ENCODE results near the gene NADK.

GRCh38 chr1:1783320-1783719 lies 5.0 kb upstream of the NADK start:
- TF ChIP-seq EZH2 (IDR thresholded peaks at IDR 0.05; ENCODE audit: insufficient read depth, poor library complexity, severe bottlenecking) (no peak), EZH2phosphoT487 (IDR thresholded peaks at IDR 0.05; ENCODE audit: insufficient read depth, low read depth) (no peak)
